HG03064 (cell line): Measurements from ENCODE around the gene LRRC70.
"Not testable (repeated sequence)": the region's sequence is repeated elsewhere in the genome, so short reads cannot be mapped to it uniquely, and the experiment has no call there.

Experiments
- ATAC-seq: cut with Tn5 transposase; IDR thresholded peaks from one replicate; pipeline ENCODE4 v1.9.1; 2021; ENCODE audit warnings: low read depth; ENCODE audit not compliant: unreplicated experiment

The LRRC70 gene

GRCh38 chr5:62600560-62601252 lies 22.1 kb downstream of the LRRC70 start:
- ATAC-seq: no peak

GRCh38 chr5:62603934-62604333 lies 25.3 kb downstream of the LRRC70 start:
- no peak for ATAC-seq

GRCh38 chr5:62605638-62606037 lies 27.0 kb downstream of the LRRC70 start:
- no peak for ATAC-seq

- ATAC-seq: no peak
Measured at GRCh38 chr5:62606878-62607277, 28.3 kb downstream of the LRRC70 start.

GRCh38 chr5:62607615-62608014 lies 29.0 kb downstream of the LRRC70 start:
- no peak for ATAC-seq

- ATAC-seq: no peak
Measured at GRCh38 chr5:62608529-62609511, 30.2 kb downstream of the LRRC70 start.

- ATAC-seq: no peak
Measured at GRCh38 chr5:62614355-62614754, 35.7 kb downstream of the LRRC70 start.

- no peak for ATAC-seq
Measured at GRCh38 chr5:62616615-62617277, 38.1 kb downstream of the LRRC70 start.

GRCh38 chr5:62617943-62618342 lies 39.3 kb downstream of the LRRC70 start:
- no peak for ATAC-seq

- no peak for ATAC-seq
Measured at GRCh38 chr5:62620761-62621160, 42.1 kb downstream of the LRRC70 start.

GRCh38 chr5:62621280-62621679 lies 42.7 kb downstream of the LRRC70 start:
- ATAC-seq: no peak

GRCh38 chr5:62623271-62623670 lies 44.7 kb downstream of the LRRC70 start:
- ATAC-seq: no peak

GRCh38 chr5:62624436-62624835 lies 45.8 kb downstream of the LRRC70 start:
- ATAC-seq: not testable (repeated sequence)

- no peak for ATAC-seq
Measured at GRCh38 chr5:62626534-62626933, 47.9 kb downstream of the LRRC70 start.

- no peak for ATAC-seq
Measured at GRCh38 chr5:62627121-62627520, 48.5 kb downstream of the LRRC70 start.

- no peak for ATAC-seq
Measured at GRCh38 chr5:62627901-62628300, 49.3 kb downstream of the LRRC70 start.
